Erythroblast (primary cell): Measurements from ENCODE around the gene HAGH.

Experiments
- GATA1 ChIP-seq: IDR thresholded peaks from 2 replicates; pipeline ENCODE4 v1.6.1; 2011; ENCODE audit warnings: low read depth, mild to moderate bottlenecking, control low read depth, low read length, moderate library complexity
- POLR2A ChIP-seq: IDR thresholded peaks from 2 replicates; pipeline ENCODE4 v1.6.1; 2011; ENCODE audit warnings: mild to moderate bottlenecking, low read length

GRCh38 chr16:1791943-1792812 is 34.4 kb downstream of the HAGH start:
- TF ChIP-seq GATA1 = no peak
- TF ChIP-seq POLR2A = no peak
